ENCODE results near the gene AFG1L.

DNA sequence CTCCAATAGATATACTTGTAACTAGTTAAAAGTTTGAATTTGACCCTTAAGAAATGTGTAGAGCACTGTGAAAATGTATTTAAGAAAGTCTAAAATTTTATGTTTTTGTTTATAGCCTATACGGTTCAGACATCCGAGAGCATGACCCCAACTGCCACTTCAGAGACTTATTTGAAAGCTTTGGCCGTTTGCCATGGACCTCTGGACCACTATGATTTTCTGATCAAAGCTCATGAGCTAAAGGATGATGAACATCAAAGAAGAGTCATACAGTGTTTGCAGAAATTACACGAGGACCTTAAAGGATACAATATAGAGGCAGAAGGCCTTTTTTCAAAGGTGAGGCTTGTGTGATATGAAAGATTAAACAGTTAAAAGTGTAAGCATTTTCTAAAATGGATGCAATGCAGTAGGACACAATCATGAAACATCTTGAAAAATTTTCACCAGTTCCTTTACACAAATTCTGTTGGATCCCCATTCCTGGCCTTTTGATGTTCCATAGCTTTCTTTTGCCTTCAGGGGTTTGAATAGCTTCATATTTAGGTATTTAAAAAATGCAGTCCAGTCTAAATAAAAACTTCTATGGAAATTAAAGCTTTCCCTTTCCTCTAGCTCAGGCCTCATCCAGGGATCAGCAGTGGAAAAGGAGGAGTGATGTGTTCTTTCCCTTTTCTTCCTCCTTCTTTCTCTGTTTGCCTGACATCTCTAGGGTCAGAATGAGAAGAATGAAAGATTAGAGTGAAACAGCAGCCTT is 29.0 kb downstream of the AFG1L start:
- TF ChIP-seq, protein P1, sequence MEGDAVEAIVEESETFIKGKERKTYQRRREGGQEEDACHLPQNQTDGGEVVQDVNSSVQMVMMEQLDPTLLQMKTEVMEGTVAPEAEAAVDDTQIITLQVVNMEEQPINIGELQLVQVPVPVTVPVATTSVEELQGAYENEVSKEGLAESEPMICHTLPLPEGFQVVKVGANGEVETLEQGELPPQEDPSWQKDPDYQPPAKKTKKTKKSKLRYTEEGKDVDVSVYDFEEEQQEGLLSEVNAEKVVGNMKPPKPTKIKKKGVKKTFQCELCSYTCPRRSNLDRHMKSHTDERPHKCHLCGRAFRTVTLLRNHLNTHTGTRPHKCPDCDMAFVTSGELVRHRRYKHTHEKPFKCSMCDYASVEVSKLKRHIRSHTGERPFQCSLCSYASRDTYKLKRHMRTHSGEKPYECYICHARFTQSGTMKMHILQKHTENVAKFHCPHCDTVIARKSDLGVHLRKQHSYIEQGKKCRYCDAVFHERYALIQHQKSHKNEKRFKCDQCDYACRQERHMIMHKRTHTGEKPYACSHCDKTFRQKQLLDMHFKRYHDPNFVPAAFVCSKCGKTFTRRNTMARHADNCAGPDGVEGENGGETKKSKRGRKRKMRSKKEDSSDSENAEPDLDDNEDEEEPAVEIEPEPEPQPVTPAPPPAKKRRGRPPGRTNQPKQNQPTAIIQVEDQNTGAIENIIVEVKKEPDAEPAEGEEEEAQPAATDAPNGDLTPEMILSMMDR (IDR thresholded peaks at IDR 0.05), result no peak
- TF ChIP-seq POLR2A (IDR thresholded peaks at IDR 0.05), result no peak

Data from adrenal gland (tissue), 5 donors.